AG09319 (cell line): Measurements from ENCODE around the gene GRAP.

Source experiments
- DNase-seq: peaks from one replicate; pipeline ENCODE4 v3.0.0-alpha.2; 2010; ENCODE audit warnings: low read depth; ENCODE audit errors: extremely low read depth
- CTCF ChIP-seq: IDR thresholded peaks from 2 replicates; pipeline ENCODE4 v1.5.1; 2011; ENCODE audit warnings: low read depth, mild to moderate bottlenecking, inconsistent platforms, low read length, moderate library complexity

GRAP gene

GRCh38 chr17:18987862-18988545 is 58.8 kb downstream of the GRAP start:
- no peak for DNase-seq
- no peak for TF ChIP-seq CTCF

GRCh38 chr17:18987230-18987610 is 59.5 kb downstream of the GRAP start:
- no peak for TF ChIP-seq CTCF
- DNase-seq: no peak

GRCh38 chr17:18986541-18987229 is 60.1 kb downstream of the GRAP start:
- DNase-seq: no peak
- no peak for TF ChIP-seq CTCF

- TF ChIP-seq CTCF: no peak
- no peak for DNase-seq
Observed at GRCh38 chr17:18985475-18985874, 61.3 kb downstream of the GRAP start.

GRCh38 chr17:18984273-18985114 is 62.3 kb downstream of the GRAP start:
- no peak for DNase-seq
- no peak for TF ChIP-seq CTCF

GRCh38 chr17:18981642-18982424 is 64.9 kb downstream of the GRAP start:
- no peak; the same call in 1 of the 2 replicates for TF ChIP-seq CTCF
- DNase-seq: no peak

- no peak for DNase-seq
- no peak for TF ChIP-seq CTCF
Observed at GRCh38 chr17:18981335-18981641, 65.5 kb downstream of the GRAP start.
